ENCODE results near the gene WDPCP.

WDPCP gene

DNA sequence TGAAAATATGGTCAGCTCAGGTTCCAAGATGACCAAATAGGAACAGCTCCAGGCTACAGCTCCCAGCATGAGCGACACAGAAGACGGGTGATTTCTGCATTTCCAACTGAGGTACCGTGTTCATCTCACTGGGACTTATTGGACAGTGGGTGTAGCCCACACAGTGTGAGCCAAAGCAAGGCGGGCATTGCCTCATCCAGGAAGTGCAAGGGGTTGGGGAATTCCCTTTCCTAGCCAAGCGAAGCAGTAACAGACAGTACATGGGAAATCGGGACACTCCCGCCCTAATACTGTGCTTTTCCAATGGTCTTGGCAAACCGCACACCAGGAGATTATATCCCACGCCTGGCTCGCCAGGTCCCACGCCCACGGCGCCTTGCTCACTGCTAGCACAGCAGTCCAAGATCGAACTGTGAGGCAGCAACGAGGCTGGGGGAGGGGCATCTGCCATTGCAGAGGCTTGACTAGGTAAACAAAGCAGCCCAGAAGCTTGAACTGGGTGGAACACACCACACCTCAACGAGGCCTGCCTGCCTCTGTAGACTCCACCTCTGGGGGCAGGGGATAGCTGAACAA is 57.5 kb downstream of the WDPCP start:
- DNase-seq (ENCODE audit: insufficient read length) (no peak), FAIRE-seq (no peak)
- no peak for TF ChIP-seq TAF1 (IDR thresholded peaks at IDR 0.05; ENCODE audit: borderline replicate concordance, low read depth, low read length)
- TF ChIP-seq POLR2AphosphoS5 (IDR thresholded peaks at IDR 0.05; ENCODE audit: low read depth, low read length), result no peak
- no peak for TF ChIP-seq POLR2A (IDR thresholded peaks at IDR 0.05; ENCODE audit: low read depth, low read length)

DNA sequence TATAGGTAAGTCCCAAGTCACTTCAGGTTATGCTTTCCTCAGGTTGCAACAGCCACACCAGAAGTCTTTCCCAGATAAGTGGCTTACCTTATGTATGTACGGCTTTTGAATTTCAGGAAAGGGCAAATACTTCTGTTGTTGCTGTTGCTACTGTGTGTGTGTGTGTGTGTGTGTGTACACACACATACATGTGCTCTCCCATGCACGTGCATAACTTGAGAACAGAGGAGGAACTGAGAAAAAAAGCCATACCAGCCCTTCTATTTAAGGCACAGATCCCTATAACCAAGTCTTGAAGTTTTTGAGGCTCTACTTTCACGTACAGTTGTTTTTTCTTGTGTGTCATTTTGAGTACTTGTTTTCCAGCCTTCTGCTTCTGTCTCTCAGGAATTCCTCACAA is 62.4 kb downstream of the WDPCP start:
- TF ChIP-seq POLR2AphosphoS5 (IDR thresholded peaks at IDR 0.05; ENCODE audit: low read depth, low read length), result no peak
- TF ChIP-seq TAF1 (IDR thresholded peaks at IDR 0.05; ENCODE audit: borderline replicate concordance, low read depth, low read length), result no peak
- TF ChIP-seq POLR2A (IDR thresholded peaks at IDR 0.05; ENCODE audit: low read depth, low read length), result no peak
- no peak for FAIRE-seq

DNA sequence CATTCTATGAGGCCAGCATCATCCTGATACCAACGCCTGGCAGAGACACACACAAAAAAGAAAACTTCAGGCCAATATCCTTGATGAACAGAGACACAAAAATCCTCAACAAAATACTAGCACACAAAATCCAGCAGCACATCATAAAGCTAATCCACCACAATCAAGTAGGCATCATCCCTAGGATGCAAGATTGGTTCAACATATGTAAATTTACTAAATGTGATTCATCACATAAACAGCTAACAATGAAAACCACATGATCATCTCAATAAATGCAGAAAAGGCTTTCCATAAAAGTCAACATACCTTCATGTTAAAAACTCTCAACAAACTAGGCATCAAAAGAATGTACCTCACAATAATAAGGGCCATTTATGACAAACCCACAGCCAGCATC is 65.3 kb downstream of the WDPCP start:
- FAIRE-seq, result no peak
- no peak for TF ChIP-seq TAF1 (IDR thresholded peaks at IDR 0.05; ENCODE audit: borderline replicate concordance, low read depth, low read length)
- TF ChIP-seq POLR2AphosphoS5 (IDR thresholded peaks at IDR 0.05; ENCODE audit: low read depth, low read length), result no peak
- no peak for TF ChIP-seq POLR2A (IDR thresholded peaks at IDR 0.05; ENCODE audit: low read depth, low read length)

More for the DNA sequence above, 62.4 kb downstream of the WDPCP start:
- no peak for DNase-seq (ENCODE audit: insufficient read length)

DNA sequence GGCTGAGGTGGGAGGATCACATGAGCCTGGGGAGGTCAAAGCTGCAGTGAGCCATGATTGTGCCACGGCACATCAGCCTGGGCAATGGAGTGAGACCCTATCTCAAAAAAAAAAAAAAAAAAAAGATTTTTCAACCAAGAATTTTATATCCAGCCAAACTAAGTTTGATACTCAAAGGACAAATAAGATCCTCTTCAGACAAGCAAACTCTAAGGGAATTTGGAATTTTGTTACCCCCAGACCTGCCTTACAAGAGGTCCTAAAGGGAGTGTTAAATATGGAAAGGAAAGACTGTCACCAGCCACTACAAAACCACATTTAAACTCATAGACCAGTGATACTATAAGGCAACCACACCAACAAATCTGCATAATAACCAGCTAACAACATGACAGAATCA is 67.5 kb downstream of the WDPCP start:
- FAIRE-seq (no peak), DNase-seq (ENCODE audit: insufficient read length) (no peak)
- no peak for TF ChIP-seq POLR2A (IDR thresholded peaks at IDR 0.05; ENCODE audit: low read depth, low read length)
- no peak for TF ChIP-seq TAF1 (IDR thresholded peaks at IDR 0.05; ENCODE audit: borderline replicate concordance, low read depth, low read length)
- TF ChIP-seq POLR2AphosphoS5 (IDR thresholded peaks at IDR 0.05; ENCODE audit: low read depth, low read length), result no peak

More for the DNA sequence above, 65.3 kb downstream of the WDPCP start:
- no peak for DNase-seq (ENCODE audit: insufficient read length)

DNA sequence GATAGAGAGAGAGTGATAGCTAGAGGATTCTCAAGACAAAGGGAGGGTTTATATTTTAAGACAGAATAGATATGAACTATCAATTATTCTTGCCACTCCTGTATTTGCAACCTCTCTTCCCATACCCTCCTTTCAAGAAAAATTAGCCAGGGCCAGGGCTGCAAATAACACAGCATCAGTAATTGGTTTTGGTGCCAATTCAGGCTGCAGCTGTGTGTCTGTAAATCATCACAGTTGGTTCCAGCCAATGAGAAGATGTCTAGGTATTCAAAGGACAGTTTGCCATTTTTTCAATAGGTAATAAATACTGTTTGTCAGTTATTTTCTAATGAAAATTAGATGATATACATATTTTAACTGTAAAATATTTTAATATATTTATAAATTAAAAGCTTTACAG is 73.5 kb downstream of the WDPCP start:
- FAIRE-seq (no peak), DNase-seq (ENCODE audit: insufficient read length) (no peak)
- TF ChIP-seq TAF1 (IDR thresholded peaks at IDR 0.05; ENCODE audit: borderline replicate concordance, low read depth, low read length), result no peak
- TF ChIP-seq POLR2AphosphoS5 (IDR thresholded peaks at IDR 0.05; ENCODE audit: low read depth, low read length), result no peak
- no peak for TF ChIP-seq POLR2A (IDR thresholded peaks at IDR 0.05; ENCODE audit: low read depth, low read length)

DNA sequence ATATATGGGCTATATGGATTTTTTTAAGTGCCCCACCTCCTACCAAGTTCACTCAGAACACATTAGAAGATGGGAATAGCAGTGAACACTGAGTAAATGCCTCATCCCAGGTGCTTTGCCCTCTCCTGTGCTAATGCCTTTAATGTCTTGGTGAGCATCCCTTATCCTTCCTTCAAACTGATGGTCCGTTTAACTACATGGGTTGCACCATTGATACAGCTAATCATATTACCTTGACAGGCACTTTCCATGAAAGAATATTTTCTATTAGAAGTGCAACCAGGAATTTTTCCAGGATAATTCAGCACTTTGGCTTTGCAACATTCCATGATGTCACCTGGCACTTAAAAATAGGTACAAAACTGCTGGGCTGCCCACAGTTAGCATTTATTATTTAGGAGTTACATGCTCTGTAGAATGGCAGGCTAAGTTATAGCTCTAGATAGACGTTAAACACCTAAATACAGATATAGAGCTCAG is 74.0 kb downstream of the WDPCP start:
- no peak for DNase-seq (ENCODE audit: insufficient read length)
- no peak for TF ChIP-seq TAF1 (IDR thresholded peaks at IDR 0.05; ENCODE audit: borderline replicate concordance, low read depth, low read length)
- TF ChIP-seq POLR2A (IDR thresholded peaks at IDR 0.05; ENCODE audit: low read depth, low read length), result no peak
- TF ChIP-seq POLR2AphosphoS5 (IDR thresholded peaks at IDR 0.05; ENCODE audit: low read depth, low read length), result no peak
- FAIRE-seq, result no peak

DNA sequence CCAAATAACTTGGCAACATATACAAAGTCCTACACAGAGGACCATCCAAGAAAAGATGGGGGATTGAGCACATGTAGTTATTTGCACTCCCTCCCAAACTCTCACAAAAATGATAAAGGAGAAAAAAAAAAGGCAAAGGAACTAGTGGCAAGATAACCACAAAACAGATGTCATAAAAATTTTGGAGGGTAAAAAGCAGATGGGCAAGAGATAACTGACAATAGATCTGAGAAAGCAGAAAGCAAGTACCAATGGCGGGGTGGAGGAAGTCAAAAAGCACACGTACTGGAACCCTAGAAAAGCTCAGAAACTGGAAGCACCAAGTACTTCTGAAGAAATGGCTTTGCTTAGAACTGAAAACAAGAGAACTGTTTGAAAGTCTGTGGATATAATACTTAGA is 82.0 kb downstream of the WDPCP start:
- TF ChIP-seq POLR2AphosphoS5 (IDR thresholded peaks at IDR 0.05; ENCODE audit: low read depth, low read length) (no peak), POLR2A (IDR thresholded peaks at IDR 0.05; ENCODE audit: low read depth, low read length) (no peak), TAF1 (IDR thresholded peaks at IDR 0.05; ENCODE audit: borderline replicate concordance, low read depth, low read length) (no peak)
- FAIRE-seq, result no peak
- DNase-seq (ENCODE audit: insufficient read length), result no peak

DNA sequence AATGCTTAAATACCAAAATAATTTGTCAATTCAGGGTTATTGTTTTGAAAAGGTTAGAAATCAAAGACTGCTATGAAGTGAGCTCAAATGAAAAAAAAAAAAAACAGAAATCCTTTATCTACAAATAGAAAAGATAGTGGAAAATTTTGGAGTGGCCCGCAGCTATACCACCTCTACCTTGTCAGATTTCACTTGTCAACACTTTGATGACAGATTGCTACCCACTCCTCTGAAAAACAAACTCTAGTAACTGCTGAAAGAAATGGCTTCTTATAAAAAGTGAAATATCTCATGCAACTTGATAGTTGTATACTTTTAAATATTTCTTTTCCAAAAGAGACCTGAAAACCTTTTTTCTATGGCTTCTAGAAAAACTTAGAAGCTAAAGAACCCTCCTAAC is 84.5 kb downstream of the WDPCP start:
- DNase-seq (ENCODE audit: insufficient read length) (no peak), FAIRE-seq (no peak)
- TF ChIP-seq TAF1 (IDR thresholded peaks at IDR 0.05; ENCODE audit: borderline replicate concordance, low read depth, low read length) (no peak), POLR2A (IDR thresholded peaks at IDR 0.05; ENCODE audit: low read depth, low read length) (no peak), POLR2AphosphoS5 (IDR thresholded peaks at IDR 0.05; ENCODE audit: low read depth, low read length) (no peak)

DNA sequence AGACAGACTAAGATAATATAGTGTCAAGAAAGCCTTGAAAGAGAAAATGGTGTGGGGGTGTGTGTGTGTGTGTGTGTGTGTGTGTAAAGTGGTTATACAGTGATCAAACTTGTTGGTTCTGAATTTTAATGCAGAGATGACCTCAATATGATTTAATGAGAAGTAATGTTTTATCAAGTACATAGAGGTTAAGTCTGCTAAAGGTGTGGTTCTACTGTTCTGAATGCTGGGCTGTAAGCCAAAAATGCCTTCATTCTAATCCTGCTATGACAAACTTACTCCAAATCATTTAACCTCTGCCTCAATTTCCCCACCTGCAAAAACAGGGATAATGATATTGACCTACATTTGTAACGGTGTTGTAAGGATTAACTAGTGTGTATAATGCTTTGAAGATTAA is 87.9 kb downstream of the WDPCP start:
- no peak for TF ChIP-seq TAF1 (IDR thresholded peaks at IDR 0.05; ENCODE audit: borderline replicate concordance, low read depth, low read length)
- no peak for TF ChIP-seq POLR2A (IDR thresholded peaks at IDR 0.05; ENCODE audit: low read depth, low read length)
- TF ChIP-seq POLR2AphosphoS5 (IDR thresholded peaks at IDR 0.05; ENCODE audit: low read depth, low read length), result no peak
- DNase-seq (ENCODE audit: insufficient read length) (no peak), FAIRE-seq (no peak)

DNA sequence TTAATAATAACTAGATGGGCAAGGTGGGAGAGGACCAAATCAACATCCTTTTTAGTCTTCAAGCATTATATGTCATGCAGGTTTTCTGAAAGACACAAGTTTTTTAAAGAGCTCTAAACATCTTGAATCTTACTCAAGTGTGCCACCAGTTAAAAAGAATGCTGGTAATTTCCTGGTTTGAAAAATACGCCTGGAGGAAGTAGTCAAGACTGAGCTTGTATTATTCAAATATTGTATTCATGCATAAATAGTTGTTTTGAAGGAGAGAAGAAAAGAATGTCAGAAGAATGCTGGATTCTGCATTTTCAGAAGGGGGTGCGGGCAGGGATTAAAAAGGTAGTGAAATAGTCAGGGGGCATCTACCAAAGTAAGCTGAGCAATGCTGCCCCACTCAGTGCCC is 90.7 kb downstream of the WDPCP start:
- no peak for FAIRE-seq
- no peak for DNase-seq (ENCODE audit: insufficient read length)
- TF ChIP-seq POLR2AphosphoS5 (IDR thresholded peaks at IDR 0.05; ENCODE audit: low read depth, low read length) (no peak), TAF1 (IDR thresholded peaks at IDR 0.05; ENCODE audit: borderline replicate concordance, low read depth, low read length) (no peak), POLR2A (IDR thresholded peaks at IDR 0.05; ENCODE audit: low read depth, low read length) (no peak)

DNA sequence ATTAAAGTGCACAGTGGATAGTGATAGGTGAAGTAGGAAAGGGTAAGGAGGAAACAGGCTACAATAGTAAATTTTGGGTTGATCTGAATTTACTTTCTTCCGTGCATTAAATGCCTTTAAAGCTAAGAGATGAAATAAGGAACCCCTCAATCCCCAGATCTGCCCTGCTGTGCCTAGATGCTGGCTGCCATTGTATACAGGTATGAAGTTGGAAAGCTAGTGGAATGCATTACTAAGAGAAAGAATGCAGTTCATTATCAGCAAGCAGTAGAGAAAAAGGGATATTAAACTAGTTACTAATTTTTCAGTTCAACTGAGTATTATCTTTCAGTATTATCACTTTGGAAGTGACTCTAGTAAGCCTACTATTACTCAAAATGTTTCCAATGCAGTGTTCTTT is 93.3 kb downstream of the WDPCP start:
- TF ChIP-seq POLR2A (IDR thresholded peaks at IDR 0.05; ENCODE audit: low read depth, low read length) (no peak), POLR2AphosphoS5 (IDR thresholded peaks at IDR 0.05; ENCODE audit: low read depth, low read length) (no peak), TAF1 (IDR thresholded peaks at IDR 0.05; ENCODE audit: borderline replicate concordance, low read depth, low read length) (no peak)
- DNase-seq (ENCODE audit: insufficient read length) (no peak), FAIRE-seq (no peak)

DNA sequence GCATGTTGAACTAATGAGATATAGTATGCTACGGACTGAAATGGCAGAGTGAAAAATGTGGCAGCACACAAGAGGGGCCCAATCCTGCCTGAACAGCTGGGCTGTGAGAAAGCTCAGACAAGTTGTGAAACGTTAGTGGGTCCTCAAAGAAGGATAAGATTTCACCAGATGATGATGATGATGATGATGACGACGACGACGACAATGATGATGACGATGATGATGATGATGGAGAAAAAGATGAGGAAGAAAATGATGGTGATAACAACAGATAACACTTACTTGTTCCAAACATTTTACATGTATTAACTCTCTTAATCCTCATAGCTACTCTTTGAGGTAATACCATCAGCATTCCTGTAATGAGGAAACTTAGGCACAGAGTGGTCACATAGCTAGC is 94.2 kb downstream of the WDPCP start:
- DNase-seq (ENCODE audit: insufficient read length), result no peak
- no peak for FAIRE-seq
- TF ChIP-seq TAF1 (IDR thresholded peaks at IDR 0.05; ENCODE audit: borderline replicate concordance, low read depth, low read length) (no peak), POLR2A (IDR thresholded peaks at IDR 0.05; ENCODE audit: low read depth, low read length) (no peak), POLR2AphosphoS5 (IDR thresholded peaks at IDR 0.05; ENCODE audit: low read depth, low read length) (no peak)
